MCF 10A (cell line): ENCODE results near the gene TAOK2. TPM values are rescaled to one million over a fixed set of nuclear protein-coding genes. Genes with fewer than 3 reads are reported as not detected.

Experiments
- BruUV-seq: library from RNA; stranded (reverse); fragments of 400-500 nt; replicated peaks from 2 replicates; lab custom pipeline; 2021; lab: Mats Ljungman, UMichigan
- CTCF ChIA-PET: fragments of 300-600 bp; sonication (Branson Sonifier 250); formaldehyde crosslinking; extraction: SDS; loops from one replicate; lab custom pipeline; 2021; ENCODE audit warnings: antibody characterized with exemption, inconsistent platforms; lab: Yijun Ruan, JAX
- POLR2A ChIA-PET: fragments of 300-600, 350-650 bp; sonication (Branson Sonifier 250); formaldehyde crosslinking; extraction: SDS; loops from one replicate; lab custom pipeline; 2020; ENCODE audit warnings: antibody characterized with exemption, inconsistent platforms; lab: Yijun Ruan, JAX
- DNase-seq: peaks from one replicate; pipeline ENCODE4 v3.0.0-alpha.2; 2018; ENCODE audit not compliant: unreplicated experiment
- H3K27ac Mint-ChIP-seq: one replicate; pipeline ENCODE4 v1.8.0; 2022; ENCODE audit warnings: mild to moderate bottlenecking, low read depth, mixed read lengths; ENCODE audit not compliant: unreplicated experiment
- H3K27me3 Mint-ChIP-seq: one replicate; pipeline ENCODE4 v1.8.0; 2022; ENCODE audit warnings: mixed read lengths; ENCODE audit not compliant: insufficient read depth, unreplicated experiment
- H3K36me3 Mint-ChIP-seq: one replicate; pipeline ENCODE4 v1.8.0; 2022; ENCODE audit warnings: mild to moderate bottlenecking, moderate library complexity, mixed read lengths; ENCODE audit not compliant: insufficient read depth, unreplicated experiment
- H3K4me1 Mint-ChIP-seq: one replicate; pipeline ENCODE4 v1.8.0; 2022; ENCODE audit warnings: mixed read lengths; ENCODE audit not compliant: insufficient read depth, unreplicated experiment
- H3K4me3 Mint-ChIP-seq: one replicate; pipeline ENCODE4 v1.8.0; 2022; ENCODE audit warnings: mild to moderate bottlenecking, moderate library complexity, mixed read lengths; ENCODE audit not compliant: unreplicated experiment
- H3K9me3 Mint-ChIP-seq: one replicate; pipeline ENCODE4 v1.8.0; 2022; ENCODE audit warnings: mixed read lengths; ENCODE audit not compliant: unreplicated experiment
- intact Hi-C: fragments of 100-400 bp; cut with micrococcal nuclease; formaldehyde crosslinking; loops from 2 replicates; pipeline ENCODE4 v1.14.1; 2022
- total RNA-seq: library from RNA; stranded (reverse); gene quantifications from 2 replicates; pipeline ENCODE4 v1.2.3, GENCODE V29; 2022
- TF ChIP-seq, protein P1 (sequence below): fragments of 200-600 bp; IDR thresholded peaks from one replicate; pipeline ENCODE4 v1.8.0; 2022; ENCODE audit warnings: antibody characterized with exemption, mild to moderate bottlenecking; ENCODE audit not compliant: unreplicated experiment

Gene TAOK2
- total RNA-seq, 1 experiment from 2014 or later = 29.3 TPM

DNA sequence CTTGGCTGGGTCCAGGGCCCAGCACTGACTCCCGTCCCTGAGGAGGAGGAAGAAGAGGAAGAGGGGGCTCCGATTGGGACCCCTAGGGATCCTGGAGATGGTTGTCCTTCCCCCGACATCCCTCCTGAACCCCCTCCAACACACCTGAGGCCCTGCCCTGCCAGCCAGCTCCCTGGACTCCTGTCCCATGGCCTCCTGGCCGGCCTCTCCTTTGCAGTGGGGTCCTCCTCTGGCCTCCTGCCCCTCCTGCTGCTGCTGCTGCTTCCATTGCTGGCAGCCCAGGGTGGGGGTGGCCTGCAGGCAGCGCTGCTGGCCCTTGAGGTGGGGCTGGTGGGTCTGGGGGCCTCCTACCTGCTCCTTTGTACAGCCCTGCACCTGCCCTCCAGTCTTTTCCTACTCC is 13.3 kb downstream of the TAOK2 start:
- H3K4me3 Mint-ChIP-seq = no peak overlapping the region
- POLR2A ChIA-PET = no interaction called here
- H3K9me3 Mint-ChIP-seq = no peaks in the 10 kb centered on the region
- no TSS peak for BruUV-seq
- H3K27me3 Mint-ChIP-seq = no peaks in the 10 kb centered on the region
- H3K27ac Mint-ChIP-seq = no peak overlapping the region
- CTCF ChIA-PET = no interaction called here
- no peak for DNase-seq
- TF ChIP-seq, protein P1, sequence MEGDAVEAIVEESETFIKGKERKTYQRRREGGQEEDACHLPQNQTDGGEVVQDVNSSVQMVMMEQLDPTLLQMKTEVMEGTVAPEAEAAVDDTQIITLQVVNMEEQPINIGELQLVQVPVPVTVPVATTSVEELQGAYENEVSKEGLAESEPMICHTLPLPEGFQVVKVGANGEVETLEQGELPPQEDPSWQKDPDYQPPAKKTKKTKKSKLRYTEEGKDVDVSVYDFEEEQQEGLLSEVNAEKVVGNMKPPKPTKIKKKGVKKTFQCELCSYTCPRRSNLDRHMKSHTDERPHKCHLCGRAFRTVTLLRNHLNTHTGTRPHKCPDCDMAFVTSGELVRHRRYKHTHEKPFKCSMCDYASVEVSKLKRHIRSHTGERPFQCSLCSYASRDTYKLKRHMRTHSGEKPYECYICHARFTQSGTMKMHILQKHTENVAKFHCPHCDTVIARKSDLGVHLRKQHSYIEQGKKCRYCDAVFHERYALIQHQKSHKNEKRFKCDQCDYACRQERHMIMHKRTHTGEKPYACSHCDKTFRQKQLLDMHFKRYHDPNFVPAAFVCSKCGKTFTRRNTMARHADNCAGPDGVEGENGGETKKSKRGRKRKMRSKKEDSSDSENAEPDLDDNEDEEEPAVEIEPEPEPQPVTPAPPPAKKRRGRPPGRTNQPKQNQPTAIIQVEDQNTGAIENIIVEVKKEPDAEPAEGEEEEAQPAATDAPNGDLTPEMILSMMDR = no peak
- intact Hi-C loops = no loop called here
- peaks cover 60% of the 10 kb centered on the region for H3K36me3 Mint-ChIP-seq
- no peaks in the 10 kb centered on the region for H3K4me1 Mint-ChIP-seq

DNA sequence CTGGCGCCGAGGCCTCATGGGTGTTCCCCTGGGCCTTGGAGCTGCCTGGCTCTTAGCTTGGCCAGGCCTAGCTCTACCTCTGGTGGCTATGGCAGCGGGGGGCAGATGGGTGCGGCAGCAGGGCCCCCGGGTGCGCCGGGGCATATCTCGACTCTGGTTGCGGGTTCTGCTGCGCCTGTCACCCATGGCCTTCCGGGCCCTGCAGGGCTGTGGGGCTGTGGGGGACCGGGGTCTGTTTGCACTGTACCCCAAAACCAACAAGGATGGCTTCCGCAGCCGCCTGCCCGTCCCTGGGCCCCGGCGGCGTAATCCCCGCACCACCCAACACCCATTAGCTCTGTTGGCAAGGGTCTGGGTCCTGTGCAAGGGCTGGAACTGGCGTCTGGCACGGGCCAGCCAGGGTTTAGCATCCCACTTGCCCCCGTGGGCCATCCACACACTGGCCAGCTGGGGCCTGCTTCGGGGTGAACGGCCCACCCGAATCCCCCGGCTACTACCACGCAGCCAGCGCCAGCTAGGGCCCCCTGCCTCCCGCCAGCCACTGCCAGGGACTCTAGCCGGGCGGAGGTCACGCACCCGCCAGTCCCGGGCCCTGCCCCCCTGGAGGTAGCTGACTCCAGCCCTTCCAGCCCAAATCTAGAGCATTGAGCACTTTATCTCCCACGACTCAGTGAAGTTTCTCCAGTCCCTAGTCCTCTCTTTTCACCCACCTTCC is 13.9 kb downstream of the TAOK2 start:
- Mint-ChIP-seq H3K4me3 (no peak overlapping the region), H3K27ac (no peak overlapping the region), H3K9me3 (no peaks in the 10 kb centered on the region), H3K36me3 (peaks cover 56% of the 10 kb centered on the region), H3K27me3 (no peaks in the 10 kb centered on the region), H3K4me1 (no peaks in the 10 kb centered on the region)
- TF ChIP-seq, protein P1 = no peak
- no TSS peak for BruUV-seq
- DNase-seq = no peak
- intact Hi-C loops = no loop called here
- POLR2A ChIA-PET = interaction anchor here (0.7 kb wide), 1 partner anchor 167 kb away, joined by 3 read pairs; no protein-coding TSS in a partner anchor
- CTCF ChIA-PET = interaction anchor here (1.0 to 1.4 kb wide), 2 partner anchors 12 to 25 kb away, joined by 3 to 4 read pairs; partner anchors contain the start of gene TMEM219

DNA sequence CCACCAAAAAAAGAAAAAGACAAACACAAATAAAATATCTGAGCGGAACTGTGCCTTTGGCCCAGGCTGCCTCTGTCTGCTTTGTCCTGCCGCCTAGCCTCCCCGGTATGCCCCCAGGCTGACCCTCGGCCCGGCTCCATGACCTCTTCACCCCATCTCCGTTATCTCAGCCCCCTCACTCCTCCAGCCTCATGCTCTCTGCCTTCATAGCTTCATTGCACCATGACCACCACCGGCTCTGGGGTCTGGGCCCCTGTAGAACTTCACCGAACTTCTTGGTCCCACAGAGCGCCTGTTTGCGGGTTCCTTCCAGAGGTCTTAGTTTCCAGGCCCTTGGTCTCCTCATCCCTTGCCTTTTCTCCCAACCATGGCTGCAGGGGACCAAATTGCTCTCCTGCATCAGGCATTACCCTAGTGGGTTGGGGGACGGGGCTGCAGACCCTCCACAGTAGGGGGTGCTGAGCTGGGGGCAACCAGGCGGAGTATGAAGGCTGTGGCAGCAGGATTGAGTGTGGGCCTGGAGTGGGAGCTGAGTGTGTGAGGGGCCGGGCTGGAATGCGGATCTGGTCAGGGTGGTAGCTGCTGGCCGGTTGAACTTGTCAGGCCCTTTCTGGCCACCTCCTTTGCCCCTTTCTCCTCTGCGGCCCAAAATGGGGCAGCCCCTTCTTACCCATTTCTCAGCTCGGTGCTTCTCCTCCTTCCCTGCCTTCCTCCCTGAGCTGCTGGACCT is 14.8 kb downstream of the TAOK2 start:
- Mint-ChIP-seq H3K36me3 (peaks cover 50% of the 10 kb centered on the region), H3K4me1 (no peaks in the 10 kb centered on the region), H3K27ac (no peak overlapping the region), H3K27me3 (no peaks in the 10 kb centered on the region), H3K9me3 (no peaks in the 10 kb centered on the region), H3K4me3 (no peak overlapping the region)
- ChIA-PET CTCF (interaction anchor here (0.6 to 1.4 kb wide), 3 partner anchors 13 to 26 kb away, joined by 3 to 4 read pairs (median 3); partner anchors contain the start of gene TMEM219), POLR2A (interaction anchor here (0.7 to 1.1 kb wide), 2 partner anchors 14 to 168 kb away, joined by 3 read pairs; no protein-coding TSS in a partner anchor)
- TF ChIP-seq, protein P1 = no peak
- intact Hi-C loops = no loop called here
- no peak for DNase-seq
- no TSS peak for BruUV-seq
